ENCODE measurements around the gene CCDC185. TPM values are rescaled to one million over a fixed set of nuclear protein-coding genes. Genes with fewer than 3 reads are reported as not detected.

Gene CCDC185
- total RNA-seq, 1 donor = not detected

DNA sequence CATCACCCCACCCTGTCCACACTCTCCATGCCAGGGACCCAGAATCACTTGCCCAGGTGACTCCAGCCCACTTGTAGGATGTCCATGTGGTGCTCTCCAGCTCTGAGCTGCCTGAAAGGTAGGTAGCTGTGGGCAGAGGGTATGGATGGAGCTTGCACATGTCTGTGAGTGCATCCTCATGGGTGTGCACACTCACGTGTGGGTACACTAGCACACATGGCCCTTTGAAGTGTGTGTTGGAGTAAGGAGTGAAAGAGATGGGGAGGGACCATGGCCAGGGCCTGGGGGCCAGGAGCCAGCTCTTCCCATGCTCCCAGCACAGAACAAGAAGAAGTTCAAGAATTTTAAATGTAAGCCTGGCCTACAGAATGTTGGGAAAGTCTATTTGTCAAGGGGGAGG lies 50.2 kb downstream of the CCDC185 start:
- H3K4me3 ChIP-seq (ENCODE audit: low read depth, low read length) = no peak overlapping the region
- TF ChIP-seq CTCF (IDR thresholded peaks at IDR 0.05; ENCODE audit: insufficient read depth, low read length) = no peak
- no peak for DNase-seq (ENCODE audit: low read depth)

- TF ChIP-seq CTCF (IDR thresholded peaks at IDR 0.05; ENCODE audit: insufficient read depth, low read length) = no peak
- no peak for DNase-seq (ENCODE audit: low read depth)
- H3K4me3 ChIP-seq (ENCODE audit: low read depth, low read length) = no peak overlapping the region
Measured at GRCh38 chr1:223444411-223444810, 51.2 kb downstream of the CCDC185 start.

Small RNA genes lying within 50 kb of the gene (small RNA-seq; reads per million reads assigned to genes)
- not detected for gene RNU4-57P

Other genes starting within 250 kb of the CCDC185 start
- gene SUSD4, start 29.2 kb upstream of the CCDC185 start, total RNA-seq (ENCODE audit: low replicate concordance) = 0.18 and 1.9 TPM in 2 replicates

Measured in fibroblast of the aortic adventitia (primary cell).